SH-SY5Y (cell line): ENCODE measurements around the gene RPL10A.

Experiments
- GATA2 ChIP-seq: IDR thresholded peaks from 2 replicates; pipeline ENCODE4 v1.6.1; 2011; ENCODE audit warnings: mild to moderate bottlenecking, low read depth, low read length
- GATA3 ChIP-seq: IDR thresholded peaks from 2 replicates; pipeline ENCODE4 v1.6.1; 2011; ENCODE audit warnings: low read depth, mild to moderate bottlenecking, low read length, moderate library complexity

DNA sequence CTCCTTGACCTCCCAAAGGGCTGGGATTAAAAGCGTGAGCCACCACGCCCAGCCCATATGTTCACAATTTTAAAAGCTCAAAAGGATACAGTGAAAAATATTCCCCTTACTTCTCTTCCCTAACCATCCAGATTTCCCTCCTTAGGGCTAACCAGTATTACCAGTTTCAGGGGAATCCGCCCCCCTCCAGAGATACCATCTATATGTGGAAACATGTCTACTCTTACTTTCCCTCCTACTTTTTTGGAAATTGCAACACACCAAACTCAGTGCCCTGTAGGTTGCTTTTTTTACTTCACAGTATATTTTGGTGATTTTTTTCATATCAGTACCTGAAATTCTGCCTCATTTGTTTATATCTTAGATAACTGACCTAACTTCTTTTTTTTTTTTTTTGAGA lies 6.9 kb upstream of the RPL10A start:
- TF ChIP-seq GATA2, result no peak
- TF ChIP-seq GATA3, result no peak
